Esophagus muscularis mucosa (tissue), 3 donors: Measurements from ENCODE around the gene KPNA4.

Source experiments
- POLR2A ChIP-seq: fragments of 450-650 bp; IDR thresholded peaks from one replicate; pipeline ENCODE4 v1.6.1; 2017; ENCODE audit warnings: antibody characterized with exemption, moderate library complexity, mild to moderate bottlenecking, low read depth
- POLR2AphosphoS5 ChIP-seq, 2 donors: sonication (generic); formaldehyde crosslinking; IDR thresholded peaks; one replicate each; pipeline ENCODE4 v1.6.1; 2017; ENCODE audit warnings: antibody characterized with exemption in 2 of 2
- TF ChIP-seq, protein P1 (sequence below), 3 experiments: fragments of 200-600 bp in 2 of 3; fragments of 450-650 bp in 1 of 3; sonication (generic) in 2 of 3; IDR thresholded peaks; one replicate each; pipeline ENCODE4 v1.5.1; 2017 to 2019; ENCODE audit warnings: antibody characterized with exemption in 3 of 3, mild to moderate bottlenecking in 2 of 3, moderate library complexity in 1 of 3

DNA sequence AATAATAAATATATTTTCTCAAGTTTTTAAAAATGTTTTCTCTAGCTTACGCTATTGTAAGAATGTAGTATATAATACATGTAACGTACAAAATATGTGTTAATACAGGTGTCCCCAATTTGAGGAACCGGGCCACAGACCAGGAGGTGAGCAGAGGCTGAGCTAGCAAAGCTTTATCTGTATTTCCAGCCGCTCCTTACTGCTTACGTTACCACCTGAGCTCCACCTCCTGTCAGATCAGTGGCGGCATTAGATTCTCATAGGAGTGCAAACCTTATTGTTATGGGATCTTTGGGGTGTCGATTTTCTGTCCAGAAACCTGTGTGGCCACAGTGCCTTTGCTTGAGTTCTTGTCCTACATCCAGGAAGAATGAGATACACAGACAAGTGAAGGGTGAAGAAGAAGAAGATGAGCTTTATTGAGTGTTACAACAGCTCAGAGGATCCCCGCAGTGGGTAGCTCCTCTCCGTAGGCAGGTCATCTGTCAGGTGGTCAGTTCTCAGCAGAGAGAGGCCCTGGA is 105.9 kb downstream of the KPNA4 start:
- TF ChIP-seq, protein P1, sequence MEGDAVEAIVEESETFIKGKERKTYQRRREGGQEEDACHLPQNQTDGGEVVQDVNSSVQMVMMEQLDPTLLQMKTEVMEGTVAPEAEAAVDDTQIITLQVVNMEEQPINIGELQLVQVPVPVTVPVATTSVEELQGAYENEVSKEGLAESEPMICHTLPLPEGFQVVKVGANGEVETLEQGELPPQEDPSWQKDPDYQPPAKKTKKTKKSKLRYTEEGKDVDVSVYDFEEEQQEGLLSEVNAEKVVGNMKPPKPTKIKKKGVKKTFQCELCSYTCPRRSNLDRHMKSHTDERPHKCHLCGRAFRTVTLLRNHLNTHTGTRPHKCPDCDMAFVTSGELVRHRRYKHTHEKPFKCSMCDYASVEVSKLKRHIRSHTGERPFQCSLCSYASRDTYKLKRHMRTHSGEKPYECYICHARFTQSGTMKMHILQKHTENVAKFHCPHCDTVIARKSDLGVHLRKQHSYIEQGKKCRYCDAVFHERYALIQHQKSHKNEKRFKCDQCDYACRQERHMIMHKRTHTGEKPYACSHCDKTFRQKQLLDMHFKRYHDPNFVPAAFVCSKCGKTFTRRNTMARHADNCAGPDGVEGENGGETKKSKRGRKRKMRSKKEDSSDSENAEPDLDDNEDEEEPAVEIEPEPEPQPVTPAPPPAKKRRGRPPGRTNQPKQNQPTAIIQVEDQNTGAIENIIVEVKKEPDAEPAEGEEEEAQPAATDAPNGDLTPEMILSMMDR (IDR thresholded peaks at IDR 0.05) = no peak
- TF ChIP-seq POLR2AphosphoS5 (IDR thresholded peaks at IDR 0.05) = no peak
- TF ChIP-seq POLR2A = no peak
